ENCODE results near the gene EOMES.

Gene EOMES

GRCh38 chr3:27720899-27721716, 1.0 kb downstream of the EOMES start:
- no peak for DNase-seq (ENCODE audit: low read depth in 2 of 2)

- DNase-seq (ENCODE audit: low read depth in 2 of 2), result no peak
These were observed 2.7 kb downstream of the EOMES start for GRCh38 chr3:27719314-27720003.

- no peak for DNase-seq (ENCODE audit: low read depth in 2 of 2)
These were observed 3.7 kb downstream of the EOMES start for GRCh38 chr3:27718459-27718858.

DNA sequence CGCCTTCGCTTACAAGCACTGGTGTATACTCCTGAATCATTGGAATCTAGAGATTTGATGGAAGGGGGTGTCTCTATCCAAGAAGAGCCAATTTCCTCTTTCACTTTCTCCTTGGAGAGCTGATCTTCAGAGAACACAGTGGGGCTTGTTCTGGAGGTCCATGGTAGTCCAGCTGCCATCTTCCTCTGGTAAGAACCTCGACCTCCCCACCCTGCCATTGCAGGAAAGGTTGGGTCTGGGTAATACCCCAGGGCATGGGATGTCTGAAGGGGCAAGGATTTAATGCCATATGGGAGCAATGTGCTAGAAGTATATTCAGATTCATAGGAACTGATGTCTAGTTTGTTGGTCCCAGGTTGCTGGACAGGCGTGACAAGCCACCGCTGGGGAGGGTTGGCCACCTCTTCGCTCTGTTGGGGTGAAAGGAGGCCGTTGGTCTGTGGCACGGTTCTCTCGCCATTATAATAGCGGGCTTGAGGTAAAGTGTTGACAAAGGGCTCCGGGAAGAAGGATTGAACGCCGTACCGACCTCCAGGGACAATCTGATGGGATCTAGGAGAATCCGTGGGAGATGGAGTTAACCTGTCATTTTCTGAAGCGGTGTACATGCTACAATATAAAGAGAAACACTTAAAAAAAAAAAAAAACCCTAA, 4.8 kb downstream of the EOMES start:
- DNase-seq (ENCODE audit: low read depth in 2 of 2), result no peak

DNA sequence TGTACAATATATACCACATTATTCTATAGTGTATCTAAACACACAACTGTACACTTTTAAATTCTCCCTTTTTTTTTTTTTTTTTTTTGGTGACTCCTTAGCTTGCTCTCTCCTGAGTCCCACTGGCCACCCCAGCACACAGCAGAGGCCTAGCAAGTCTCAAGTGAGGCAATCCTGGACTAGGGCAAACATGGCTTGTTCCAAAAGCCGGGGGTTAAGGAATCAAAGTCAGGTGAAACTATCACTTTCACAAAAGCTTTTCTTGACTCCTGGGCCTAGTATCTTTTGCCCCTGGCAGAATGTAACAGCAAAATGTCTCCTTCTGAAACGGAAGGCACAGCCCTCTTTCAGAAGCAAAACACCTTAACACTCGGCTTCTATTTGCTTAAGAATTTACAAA, 5.8 kb downstream of the EOMES start:
- no peak for DNase-seq (ENCODE audit: low read depth in 2 of 2)

GRCh38 chr3:27715863-27716262, 6.3 kb downstream of the EOMES start:
- no peak for DNase-seq (ENCODE audit: low read depth in 2 of 2)

DNA sequence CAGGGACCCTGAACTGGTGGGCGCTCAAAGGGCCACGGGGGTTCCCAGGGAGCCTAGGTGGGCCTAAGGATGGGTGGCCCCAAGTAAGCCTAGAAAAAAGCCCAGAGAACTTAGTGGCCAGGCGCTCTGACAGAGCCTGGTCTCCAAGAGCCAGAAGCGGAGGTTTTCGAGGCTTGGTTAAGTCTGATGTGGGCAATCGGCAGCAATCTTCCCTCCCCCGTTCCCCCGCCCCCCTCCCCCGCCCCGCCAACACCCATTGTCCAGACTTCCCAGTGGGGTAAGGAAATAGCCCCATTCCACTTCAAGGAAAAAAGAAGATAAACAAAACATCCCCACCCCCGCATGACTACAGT, 6.7 kb downstream of the EOMES start:
- no peak for DNase-seq (ENCODE audit: low read depth in 2 of 2)

DNA sequence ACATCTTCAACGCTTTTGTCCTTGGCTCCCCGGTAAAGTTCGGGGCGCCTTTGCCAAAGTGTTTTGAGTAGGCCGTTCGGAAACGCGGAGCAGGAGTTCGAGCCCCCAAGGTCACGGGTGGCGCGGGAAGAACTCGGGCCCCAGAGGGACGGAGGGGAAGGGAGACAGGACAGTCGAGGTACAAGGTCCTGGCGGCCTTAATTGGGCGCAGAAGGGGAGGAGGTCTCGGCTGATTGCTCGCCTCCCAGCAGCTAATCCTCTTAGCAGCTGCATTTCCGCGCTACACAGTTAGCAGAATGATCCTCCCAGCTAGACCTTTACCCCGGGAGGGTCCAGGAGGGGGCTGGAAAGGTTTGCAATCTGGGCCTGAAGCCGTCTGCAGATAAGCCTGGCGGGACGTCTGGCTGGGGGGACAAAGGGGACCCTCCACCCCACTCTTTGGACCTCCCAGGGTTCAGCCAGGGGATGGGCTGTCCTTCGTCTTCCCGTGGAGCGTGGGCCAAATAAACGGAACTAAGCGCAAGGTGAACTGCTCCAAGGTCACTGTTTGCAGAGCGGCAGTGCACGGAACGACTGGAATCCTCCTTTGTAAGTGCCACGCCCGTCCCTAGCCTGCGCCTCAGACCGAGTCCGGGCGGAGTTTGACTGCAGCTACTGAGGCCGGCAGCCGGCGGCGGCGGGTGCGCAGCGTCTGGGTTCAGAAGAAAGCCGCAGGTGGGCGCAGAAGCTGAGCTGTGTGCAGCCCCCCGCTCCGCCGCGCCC, 7.2 kb downstream of the EOMES start:
- DNase-seq (ENCODE audit: low read depth in 2 of 2), result no peak

- no peak for DNase-seq (ENCODE audit: low read depth in 2 of 2)
These were observed 8.0 kb downstream of the EOMES start for GRCh38 chr3:27714146-27714526.

- no peak for DNase-seq (ENCODE audit: low read depth in 2 of 2)
These were observed 8.5 kb downstream of the EOMES start for GRCh38 chr3:27713435-27714145.

DNA sequence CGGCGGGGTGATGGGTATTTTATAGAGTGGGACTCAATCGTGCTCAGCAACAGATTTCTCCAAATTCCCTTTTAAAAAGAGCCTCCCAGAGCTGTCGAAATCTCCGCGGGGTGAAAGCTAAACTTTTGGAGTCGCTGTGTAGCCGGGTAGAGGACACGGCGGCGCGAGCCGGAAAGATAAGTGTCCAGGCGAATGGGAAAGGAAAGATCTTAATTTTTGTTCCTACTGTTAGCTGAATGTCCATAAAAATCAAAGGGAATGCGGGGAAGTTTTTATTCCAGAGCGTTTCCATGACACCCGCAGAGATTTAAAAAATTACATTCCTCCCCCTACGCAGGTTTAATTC, 9.1 kb downstream of the EOMES start:
- DNase-seq (ENCODE audit: low read depth in 2 of 2), result no peak

DNA sequence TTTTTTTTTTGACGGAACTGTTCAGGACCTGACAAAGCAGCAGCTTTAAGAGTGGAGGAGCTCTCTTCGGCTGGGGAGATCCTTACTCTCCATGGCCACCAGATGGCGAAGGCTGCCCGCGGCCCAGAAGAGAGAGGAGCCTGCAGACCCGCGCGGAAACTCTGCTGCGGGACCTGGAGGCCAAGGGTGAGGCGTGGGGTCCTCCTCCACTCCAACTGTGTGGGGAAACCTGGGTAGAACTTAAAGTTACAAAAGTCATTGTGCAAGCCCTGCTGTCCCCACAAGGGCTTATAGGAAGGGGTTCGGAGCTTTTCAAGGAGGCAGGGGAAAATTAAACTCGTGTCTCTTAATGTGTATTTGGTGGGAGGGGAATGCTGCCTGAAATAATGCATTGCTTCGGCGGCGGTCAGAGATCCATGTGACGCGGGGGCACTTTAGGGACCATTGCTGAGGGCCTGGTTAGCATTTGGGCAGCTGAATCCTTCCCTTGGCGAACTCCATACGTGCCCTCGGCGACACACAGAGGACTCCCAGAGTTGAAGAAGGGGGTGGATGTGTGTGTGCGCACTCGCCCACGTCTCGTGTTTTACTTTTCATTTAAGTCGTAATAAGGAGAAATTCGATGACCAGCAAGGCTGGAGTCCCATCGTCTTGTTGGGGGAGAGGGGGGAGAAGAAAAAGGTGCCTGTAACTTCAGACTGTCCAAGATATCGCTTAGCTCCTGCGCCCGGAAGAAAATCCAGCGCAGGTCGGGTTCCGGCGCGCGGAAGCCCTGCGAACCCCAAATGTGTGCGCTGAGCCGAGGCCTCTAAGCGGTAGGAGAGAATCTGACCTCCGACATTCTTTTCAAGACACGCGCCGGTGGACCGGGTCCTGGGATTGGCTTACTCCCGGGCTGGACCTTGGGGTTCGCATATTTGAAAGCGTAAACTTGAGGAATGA, 9.7 kb downstream of the EOMES start:
- DNase-seq (ENCODE audit: low read depth in 2 of 2), result peak; percentile 67 to 74

- DNase-seq (ENCODE audit: low read depth in 2 of 2), result no peak
These were observed 13.9 kb downstream of the EOMES start for GRCh38 chr3:27708250-27708649.

GRCh38 chr3:27699067-27699466, 23.1 kb downstream of the EOMES start:
- DNase-seq (ENCODE audit: low read depth in 2 of 2), result no peak

DNA sequence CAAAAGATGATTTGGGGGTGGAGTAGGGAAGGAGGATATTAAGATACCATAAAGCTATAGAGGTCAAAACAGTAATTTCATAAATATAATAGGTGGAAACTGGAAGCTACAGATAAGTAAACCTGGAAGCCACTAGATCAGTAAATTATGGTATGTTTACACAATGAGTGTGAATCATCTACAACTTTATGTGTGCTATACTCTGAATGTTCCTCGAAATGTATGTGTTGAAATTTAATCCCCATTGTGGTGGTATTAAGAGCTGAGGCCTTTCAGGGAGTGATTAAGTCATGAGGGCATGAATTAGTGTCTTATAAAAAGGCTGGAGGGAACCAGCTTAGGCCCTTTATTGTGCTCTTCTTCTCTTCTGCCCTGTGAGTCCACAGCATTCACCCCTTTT, 25.2 kb downstream of the EOMES start:
- DNase-seq (ENCODE audit: low read depth in 2 of 2), result no peak

GRCh38 chr3:27695636-27696035, 26.5 kb downstream of the EOMES start:
- no peak for DNase-seq (ENCODE audit: low read depth in 2 of 2)

- DNase-seq (ENCODE audit: low read depth in 2 of 2), result no peak
These were observed 34.1 kb downstream of the EOMES start for GRCh38 chr3:27688053-27688452.

GRCh38 chr3:27686642-27687041, 35.5 kb downstream of the EOMES start:
- DNase-seq (ENCODE audit: low read depth in 2 of 2), result no peak

GRCh38 chr3:27685474-27685873, 36.6 kb downstream of the EOMES start:
- DNase-seq (ENCODE audit: low read depth in 2 of 2), result no peak

- no peak for DNase-seq (ENCODE audit: low read depth in 2 of 2)
These were observed 37.8 kb downstream of the EOMES start for GRCh38 chr3:27684302-27684701.
